GM18508 (cell line): ENCODE data around the gene AR.

ENCODE experiments used
- ATAC-seq: cut with Tn5 transposase; IDR thresholded peaks from one replicate; pipeline ENCODE4 v1.9.1; 2021; ENCODE audit warnings: moderate number of reproducible peaks; ENCODE audit not compliant: insufficient read depth, unreplicated experiment

The AR gene

GRCh38 chrX:67563469-67564448 is 19.9 kb downstream of the AR start:
- ATAC-seq, result no peak

- ATAC-seq, result no peak
Measured at GRCh38 chrX:67564475-67564874, 20.7 kb downstream of the AR start.

- ATAC-seq, result no peak
Measured at GRCh38 chrX:67568769-67569168, 24.9 kb downstream of the AR start.

GRCh38 chrX:67570839-67571238 is 27.0 kb downstream of the AR start:
- no peak for ATAC-seq

GRCh38 chrX:67574696-67575095 is 30.9 kb downstream of the AR start:
- no peak for ATAC-seq

GRCh38 chrX:67582436-67582835 is 38.6 kb downstream of the AR start:
- ATAC-seq, result no peak

- ATAC-seq, result no peak
Measured at GRCh38 chrX:67583171-67583570, 39.4 kb downstream of the AR start.

GRCh38 chrX:67585401-67585800 is 41.6 kb downstream of the AR start:
- ATAC-seq, result no peak

- no peak for ATAC-seq
Measured at GRCh38 chrX:67587946-67588624, 44.3 kb downstream of the AR start.

GRCh38 chrX:67596839-67597790 is 53.3 kb downstream of the AR start:
- no peak for ATAC-seq

GRCh38 chrX:67599532-67599931 is 55.7 kb downstream of the AR start:
- no peak for ATAC-seq

- no peak for ATAC-seq
Measured at GRCh38 chrX:67601771-67602170, 58.0 kb downstream of the AR start.

- ATAC-seq, result peak; percentile 52
Measured at GRCh38 chrX:67604979-67605703, 61.3 kb downstream of the AR start.

GRCh38 chrX:67607466-67607865 is 63.6 kb downstream of the AR start:
- ATAC-seq, result no peak

GRCh38 chrX:67610282-67610681 is 66.5 kb downstream of the AR start:
- no peak for ATAC-seq

GRCh38 chrX:67612231-67612630 is 68.4 kb downstream of the AR start:
- no peak for ATAC-seq

- no peak for ATAC-seq
Measured at GRCh38 chrX:67613366-67613765, 69.5 kb downstream of the AR start.

- ATAC-seq, result no peak
Measured at GRCh38 chrX:67613996-67614395, 70.2 kb downstream of the AR start.

GRCh38 chrX:67614423-67614822 is 70.6 kb downstream of the AR start:
- no peak for ATAC-seq

GRCh38 chrX:67619253-67619652 is 75.4 kb downstream of the AR start:
- peak; percentile 79 for ATAC-seq
